Measurements from ENCODE around the gene CPNE5. TPM values are rescaled to one million over a fixed set of nuclear protein-coding genes. Genes with fewer than 3 reads are reported as not detected.
A peak's percentile ranks its signal among the peaks of the same experiment; 100 is the strongest.

Gene CPNE5
- total and polyA plus RNA-seq, 9 of the 15 experiments (the other 6 are each of a cell fraction or from before 2014, with no cell fraction given): 0.14 to 1.0 (median 0.46) TPM; not detected in 2

- no peak for TF ChIP-seq HINFP (tag; conservative IDR thresholded peaks at IDR 0.05; ENCODE audit: low read depth)
- TF ChIP-seq CREM (IDR thresholded peaks at IDR 0.05; ENCODE audit: low read depth): peak; percentile 75
- TF ChIP-seq ZNF239 (CRISPR knock-in tag; IDR thresholded peaks at IDR 0.05): no peak
- TF ChIP-seq AFF1 (IDR thresholded peaks at IDR 0.05; ENCODE audit: low read depth in 1 of 2, partially characterized antibody in 2 of 2): no peak
- peak; percentile 97 to 98 for TF ChIP-seq SIN3A (IDR thresholded peaks at IDR 0.05; ENCODE audit: borderline replicate concordance in 2 of 2, control insufficient read depth in 1 of 2, low read depth in 2 of 2, low read length in 2 of 2)
- TF ChIP-seq ZNF140 (CRISPR knock-in tag; IDR thresholded peaks at IDR 0.05): no peak
- no peak for TF ChIP-seq PRMT5 (CRISPR knock-in tag; IDR thresholded peaks at IDR 0.05)
- no peak for TF ChIP-seq RBM34 (IDR thresholded peaks at IDR 0.05; ENCODE audit: borderline replicate concordance, insufficient read depth, low read length)
- TF ChIP-seq TCF15 (CRISPR knock-in tag; IDR thresholded peaks at IDR 0.05): no peak
- TF ChIP-seq NR2F6 (CRISPR knock-in tag; IDR thresholded peaks at IDR 0.05): no peak
- peak; percentile 80; the same call in 1 of the 2 replicates for TF ChIP-seq NBN (IDR thresholded peaks at IDR 0.05; ENCODE audit: low read depth)
- no peak for TF ChIP-seq ATF2 (CRISPR knock-in tag; IDR thresholded peaks at IDR 0.05)
- TF ChIP-seq BCOR (IDR thresholded peaks at IDR 0.05): no peak
- TF ChIP-seq CBX1 (IDR thresholded peaks at IDR 0.05; ENCODE audit: low read depth): no peak
- TF ChIP-seq FOSL1 (tag; conservative IDR thresholded peaks at IDR 0.05): peak; percentile 27; the same call in 1 of the 2 replicates
- no peak for TF ChIP-seq MECOM (CRISPR knock-in tag; IDR thresholded peaks at IDR 0.05)
- no peak for TF ChIP-seq FOXM1 (IDR thresholded peaks at IDR 0.05; ENCODE audit: low read depth)
- TF ChIP-seq FOXM1 (CRISPR knock-in tag; IDR thresholded peaks at IDR 0.05; ENCODE audit: low read depth): no peak
- TF ChIP-seq CBFB (CRISPR knock-in tag; IDR thresholded peaks at IDR 0.05): no peak
- no peak for TF ChIP-seq DNMT1 (IDR thresholded peaks at IDR 0.05)
Measured at GRCh38 chr6:36848658-36849441, 9.6 kb upstream of the CPNE5 start (continued).
